Fibroblast of skin of scalp (primary cell): ENCODE data around the gene EXOC6B.
A peak's percentile ranks its signal among the peaks of the same experiment; 100 is the strongest.

ENCODE experiments used
- DNase-seq: peaks from one replicate; pipeline ENCODE4 v3.0.0-alpha.2; 2013

EXOC6B gene

DNA sequence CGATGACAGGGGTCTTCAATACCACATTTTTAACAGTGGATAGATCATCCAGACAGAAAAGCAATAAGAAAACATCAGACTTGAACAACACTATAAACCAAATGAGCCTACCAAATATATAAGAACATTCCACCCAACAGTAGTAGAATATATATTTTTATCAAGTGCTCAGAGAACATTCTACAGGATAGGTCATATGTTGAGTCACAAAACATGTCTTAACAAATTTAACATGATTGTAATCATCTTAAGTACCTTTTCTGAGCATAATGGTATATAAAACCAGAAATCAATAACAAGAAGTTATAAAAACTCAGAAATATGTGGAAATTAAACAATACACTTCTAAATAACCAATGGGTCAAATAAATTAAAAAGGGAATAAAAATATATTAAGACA, 484.2 kb downstream of the EXOC6B start:
- no peak for DNase-seq

DNA sequence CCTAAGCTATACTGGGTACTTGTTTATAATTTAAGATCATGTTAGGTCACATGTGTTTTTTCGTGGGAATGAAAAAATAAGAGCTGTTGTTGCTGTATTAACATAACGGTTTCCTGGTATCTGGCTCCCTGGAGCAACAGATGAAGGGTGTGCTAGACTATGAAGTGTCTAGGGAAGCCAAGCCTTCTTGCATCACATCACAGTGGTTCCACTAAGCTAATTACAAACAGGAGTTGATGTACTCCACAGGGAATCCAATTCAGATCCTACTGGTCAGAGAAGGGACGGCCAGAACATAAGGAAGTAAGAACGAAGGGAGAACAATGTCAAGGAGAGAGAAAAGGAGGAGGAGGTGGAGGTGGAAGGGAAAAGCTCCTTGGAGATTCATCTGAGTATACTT, 485.2 kb downstream of the EXOC6B start:
- DNase-seq, result peak; percentile 8

DNA sequence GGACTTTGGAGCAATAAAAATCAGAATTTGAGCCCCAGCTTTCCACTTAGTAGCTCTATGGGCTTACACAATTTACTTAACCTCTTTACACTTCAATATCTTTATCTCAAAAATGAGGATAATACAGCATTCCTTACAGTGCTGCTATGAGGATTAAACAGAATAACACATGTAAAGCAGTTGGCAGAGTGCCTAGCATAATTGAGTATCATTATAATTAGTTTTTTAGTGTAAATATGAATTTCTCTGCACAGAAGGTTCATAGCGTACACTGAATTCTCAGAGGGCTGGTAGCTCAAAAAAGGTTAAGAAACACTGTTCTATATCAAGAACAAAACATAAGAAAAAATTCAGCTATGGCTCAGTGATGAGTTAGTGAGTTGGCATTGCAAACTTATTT, 487.8 kb downstream of the EXOC6B start:
- DNase-seq, result no peak

DNA sequence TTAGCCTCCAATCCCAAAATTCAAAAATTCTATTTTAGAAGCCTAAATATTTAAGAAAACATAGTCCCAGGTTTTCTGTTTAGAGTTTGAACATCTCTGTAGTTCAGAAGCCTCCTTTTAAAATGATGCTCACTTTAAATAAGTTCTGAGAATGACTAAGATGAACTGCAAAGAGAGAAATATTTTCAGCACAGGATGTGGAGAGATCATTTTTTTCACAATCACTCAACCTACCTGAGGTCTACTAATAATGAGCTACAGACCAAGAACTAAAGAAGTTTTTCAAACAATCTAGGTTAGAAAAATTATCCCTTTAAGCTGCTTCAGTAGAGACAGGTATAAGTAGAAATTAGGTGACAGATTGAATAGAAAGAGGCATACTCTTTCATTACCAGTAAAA, 493.1 kb downstream of the EXOC6B start:
- DNase-seq, result no peak

DNA sequence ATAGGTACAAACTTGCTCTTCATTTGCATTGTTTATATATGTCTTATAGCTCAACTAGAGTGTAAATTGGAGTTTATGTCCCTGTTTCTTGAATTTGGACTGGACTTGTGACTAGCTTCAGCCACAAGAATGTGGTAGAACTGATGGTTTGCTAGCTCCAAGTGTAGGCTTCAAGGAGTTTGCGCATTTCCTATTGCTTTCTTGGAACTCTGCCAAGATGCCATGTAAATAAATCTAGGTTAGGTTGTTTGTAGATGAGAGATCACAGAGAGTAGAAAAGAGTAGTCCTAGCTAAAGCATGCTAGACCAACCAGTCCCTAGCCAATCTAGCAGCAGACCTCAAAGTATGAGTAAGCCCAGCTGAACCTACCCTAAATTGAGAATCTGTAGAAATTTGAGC, 495.2 kb downstream of the EXOC6B start:
- no peak for DNase-seq

DNA sequence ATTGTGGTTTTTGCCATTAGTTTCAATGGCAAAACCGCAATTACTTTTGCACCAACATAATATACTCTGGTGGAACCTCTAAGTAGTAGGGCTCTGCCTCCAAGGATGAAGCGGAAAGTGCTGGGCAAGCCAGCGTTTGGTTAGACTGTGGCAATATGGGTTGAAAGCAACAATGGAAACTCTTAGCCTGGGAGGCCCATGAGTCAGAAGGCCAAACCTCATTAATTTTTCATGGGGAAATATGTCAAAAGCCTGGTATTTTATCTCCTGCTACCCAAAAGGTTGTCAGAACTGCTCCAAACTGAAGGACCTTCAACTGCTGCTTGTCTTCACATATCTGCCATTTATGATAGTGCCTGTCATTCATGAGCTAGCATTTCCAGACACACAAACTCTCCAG, 499.1 kb downstream of the EXOC6B start:
- DNase-seq, result no peak

DNA sequence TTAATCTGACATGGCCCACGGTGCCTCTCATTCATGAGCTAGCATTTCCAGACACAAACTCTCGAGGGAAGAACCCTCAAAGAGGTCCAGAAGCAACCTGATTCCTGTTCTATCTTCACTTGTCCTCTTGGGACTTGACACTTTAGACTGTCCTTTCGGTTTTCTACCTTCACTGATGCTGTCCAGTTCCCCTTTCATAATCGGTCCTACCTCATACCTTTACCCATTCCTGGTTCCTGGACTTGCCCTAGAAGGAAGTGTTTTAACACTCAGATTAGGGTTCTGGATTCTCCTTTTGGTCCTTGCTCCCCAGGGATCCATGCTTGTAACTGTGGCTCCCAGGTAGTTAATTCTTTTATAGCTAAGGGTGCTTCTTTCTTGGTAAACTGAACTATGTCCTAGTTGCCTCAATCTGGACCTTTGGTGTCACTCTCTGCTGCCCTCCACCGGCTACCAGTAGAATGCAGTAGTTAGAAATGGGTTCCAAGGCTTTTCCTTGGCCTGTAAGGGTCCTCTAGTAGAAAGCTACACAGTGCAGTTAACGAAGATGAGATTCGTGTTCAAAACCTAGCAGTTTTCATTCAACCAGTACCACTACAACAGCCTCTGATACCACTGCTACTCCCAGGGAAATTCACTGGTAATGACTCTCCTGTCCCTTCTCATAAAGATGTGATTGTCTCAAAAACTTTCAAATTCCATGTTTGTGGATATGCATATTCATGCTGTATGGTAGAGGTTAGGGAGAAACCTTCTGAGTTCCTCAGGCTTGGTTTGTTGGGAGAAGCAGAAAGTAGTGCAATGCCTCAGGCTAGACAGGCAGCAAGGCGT, 500.0 kb downstream of the EXOC6B start:
- DNase-seq, result peak; percentile 22

DNA sequence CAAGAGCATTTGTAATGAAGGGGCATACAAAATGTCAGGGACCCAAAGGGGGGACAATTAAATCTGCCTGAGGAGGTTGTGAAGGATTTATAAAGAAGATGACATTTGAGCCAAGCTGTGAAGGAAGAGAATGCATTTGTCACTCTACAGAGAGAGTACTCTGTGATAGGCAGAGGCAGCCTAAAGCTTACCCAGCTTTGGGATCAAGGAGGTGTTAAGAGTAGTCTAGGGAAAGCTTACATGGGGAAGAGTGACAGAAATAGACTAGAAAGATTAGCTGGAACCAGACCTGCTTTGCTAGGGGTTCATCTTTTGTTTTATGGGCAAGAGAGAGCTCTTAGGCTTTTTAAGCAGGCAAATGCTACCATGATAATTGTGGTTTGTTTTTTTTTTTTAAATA, 509.1 kb downstream of the EXOC6B start:
- no peak for DNase-seq

DNA sequence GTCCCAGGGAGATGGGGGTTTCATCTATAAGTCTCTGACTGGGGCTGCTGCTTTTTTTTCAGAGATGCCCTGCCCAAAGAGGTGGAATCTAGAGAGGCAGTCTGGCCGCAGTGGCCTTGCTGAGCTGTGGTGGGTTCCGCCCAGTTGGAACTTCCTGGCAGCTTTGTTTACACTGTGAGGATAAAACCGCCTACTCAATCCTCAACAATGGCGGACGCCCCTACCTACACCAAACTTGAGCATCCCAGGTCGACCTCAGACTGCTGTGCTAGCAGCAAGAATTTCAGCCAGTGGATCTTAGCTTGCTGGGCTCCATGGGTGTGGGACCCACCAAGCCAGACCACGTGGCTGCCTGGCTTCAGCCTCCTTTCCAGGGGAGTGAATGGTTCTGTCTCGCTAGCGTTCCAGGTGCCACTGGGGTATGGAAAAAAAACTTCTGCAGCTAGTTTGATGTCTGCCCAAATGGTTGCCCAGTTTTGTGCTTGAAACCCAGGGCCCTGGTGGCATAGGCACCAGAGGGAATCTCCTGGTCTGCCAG, 525.6 kb downstream of the EXOC6B start:
- DNase-seq, result no peak

DNA sequence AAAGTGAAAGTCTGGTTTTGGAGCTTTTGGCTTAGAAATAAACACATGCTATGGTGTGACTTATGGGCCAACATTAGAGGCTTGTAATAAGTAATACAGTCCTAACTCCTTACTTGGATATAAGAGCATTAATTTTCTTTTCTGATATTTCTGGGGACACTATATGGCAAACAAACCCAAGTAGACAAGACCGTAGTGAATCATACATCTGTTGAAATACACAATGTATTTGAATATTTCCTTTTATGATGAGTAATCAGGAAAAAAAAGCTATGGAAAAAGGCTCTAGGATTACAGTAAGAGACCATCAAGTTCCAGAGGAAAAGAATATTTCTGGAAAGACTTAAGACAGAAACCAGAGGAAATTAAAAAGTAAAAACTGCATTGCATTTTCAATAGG, 532.2 kb downstream of the EXOC6B start:
- DNase-seq, result peak; percentile 46

DNA sequence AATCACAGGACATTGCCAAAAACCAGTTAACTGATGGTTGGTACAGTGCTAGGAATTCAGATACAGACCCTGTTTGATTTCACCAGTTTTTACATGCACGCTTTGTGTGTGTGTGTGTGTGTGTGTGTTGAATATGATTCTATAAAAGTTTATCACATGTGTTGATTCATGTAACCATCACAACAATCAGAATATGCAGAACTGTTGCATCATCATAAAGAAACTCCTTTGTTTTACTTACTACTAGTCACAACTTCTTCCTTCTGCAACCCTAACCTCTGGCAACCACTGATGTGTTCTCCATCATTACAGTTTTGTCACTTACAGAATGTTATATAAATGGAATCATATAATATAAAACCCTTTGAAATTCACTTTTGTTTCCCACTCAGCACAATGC, 533.4 kb downstream of the EXOC6B start:
- DNase-seq, result no peak

DNA sequence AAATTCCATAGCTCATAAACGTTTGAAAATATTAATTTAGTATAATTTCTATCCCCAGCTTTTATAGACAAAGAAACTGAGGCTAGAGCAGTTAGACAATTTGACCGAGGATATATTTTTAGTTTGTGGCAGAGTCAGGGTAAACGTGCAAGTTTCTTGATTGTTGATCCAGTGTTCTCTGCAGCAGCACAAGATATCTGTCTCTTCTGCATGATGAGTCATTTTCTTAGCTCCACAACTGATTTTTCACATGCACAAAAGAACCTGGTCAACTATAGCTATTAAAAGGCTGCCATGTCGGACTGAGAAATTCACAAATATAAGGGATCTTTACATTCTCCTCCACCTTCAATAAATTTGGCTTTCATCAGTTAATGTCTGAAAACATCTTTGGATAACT, 534.8 kb downstream of the EXOC6B start:
- no peak for DNase-seq

DNA sequence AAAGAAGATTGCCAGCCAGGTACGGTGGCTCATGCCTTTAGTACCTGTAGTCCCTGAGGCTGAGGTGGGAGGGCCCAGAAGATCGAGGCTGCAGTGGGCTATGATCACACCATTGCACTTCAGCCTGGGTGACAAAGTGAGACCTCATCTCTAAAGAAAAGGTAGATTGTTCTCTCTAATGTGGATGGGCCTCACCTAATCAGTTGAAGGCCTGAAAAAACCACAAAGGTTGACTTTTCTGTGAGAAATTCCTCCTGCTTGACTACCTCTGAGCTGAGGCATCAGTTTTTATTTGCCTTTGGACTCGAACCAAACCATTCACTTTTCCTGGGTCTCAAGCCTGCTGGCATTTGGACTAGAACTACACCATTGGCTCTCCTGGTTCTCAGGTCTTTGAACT, 536.1 kb downstream of the EXOC6B start:
- DNase-seq, result no peak

DNA sequence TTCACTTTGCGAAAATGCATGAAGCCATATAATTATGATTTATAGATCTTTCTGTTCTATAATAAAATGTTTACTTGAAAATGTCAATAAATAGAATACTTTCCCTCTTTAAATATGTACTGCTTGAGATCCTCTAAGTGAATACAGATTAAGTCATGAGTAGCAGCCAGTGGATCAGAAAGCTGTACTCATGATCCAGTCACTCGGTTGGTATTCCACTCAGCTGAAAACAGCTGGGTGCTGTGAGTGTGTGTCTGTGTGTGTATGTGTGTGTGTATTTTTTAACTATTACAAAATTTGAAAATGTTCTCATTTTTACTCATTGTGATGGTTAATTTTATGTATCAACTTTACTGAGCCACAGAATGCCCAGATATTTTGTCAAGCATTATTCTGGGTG, 536.5 kb downstream of the EXOC6B start:
- DNase-seq, result peak; percentile 69

DNA sequence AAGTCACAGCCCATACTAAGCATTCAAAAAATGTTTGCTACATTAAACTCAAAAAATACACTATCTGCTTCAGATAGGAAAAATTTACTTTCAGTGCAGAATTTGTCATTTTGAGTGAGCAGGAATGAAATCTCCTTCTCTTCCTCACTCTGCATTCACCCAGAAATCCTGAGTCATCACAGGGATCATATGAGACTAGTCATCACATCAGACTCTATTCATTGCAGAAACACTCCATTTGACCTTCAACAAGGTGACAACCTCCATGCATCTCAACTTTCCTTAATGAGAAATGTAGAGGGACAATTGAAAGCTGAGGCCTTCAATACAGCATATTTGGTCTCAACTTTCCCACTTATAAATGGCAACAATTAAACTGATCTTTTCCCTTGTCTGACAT, 547.8 kb downstream of the EXOC6B start:
- DNase-seq, result peak; percentile 65

DNA sequence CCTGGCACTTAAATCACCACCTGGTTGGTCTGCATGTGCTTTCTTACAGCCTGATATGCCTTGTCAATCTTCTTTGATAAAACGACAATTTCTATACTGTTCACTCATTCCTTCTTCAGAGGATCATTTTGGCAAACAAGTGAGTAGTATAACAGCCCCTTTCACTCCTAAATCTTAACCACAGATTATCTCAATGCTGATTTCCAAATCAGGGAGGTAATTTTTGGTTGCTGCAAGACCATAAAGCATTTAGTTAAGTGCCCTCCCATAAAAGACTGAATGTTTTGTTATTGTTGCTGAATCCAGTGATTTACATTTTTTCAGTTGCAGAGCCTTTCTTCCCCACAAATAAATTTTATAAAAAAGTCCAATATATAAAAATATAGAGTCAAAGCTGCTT, 549.0 kb downstream of the EXOC6B start:
- no peak for DNase-seq

DNA sequence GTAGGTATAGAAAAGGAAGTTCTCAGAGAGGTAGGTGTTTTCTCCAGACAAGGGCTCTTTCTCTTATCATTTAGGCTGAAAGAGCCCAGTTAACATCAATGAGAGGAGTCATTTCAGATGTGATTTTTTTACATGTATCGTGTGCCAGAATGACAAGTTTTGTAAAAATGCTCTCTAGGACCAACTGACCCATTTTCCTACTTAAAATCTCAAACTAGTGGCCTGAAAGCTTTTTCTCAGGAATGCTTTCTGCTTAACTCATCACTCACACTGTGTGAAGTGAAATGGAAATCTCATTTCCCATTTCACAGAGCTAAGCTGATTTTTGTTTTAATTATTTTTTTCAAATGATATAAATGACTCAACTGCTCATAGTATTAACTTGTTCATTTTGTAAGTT, 549.5 kb downstream of the EXOC6B start:
- DNase-seq, result peak; percentile 46

DNA sequence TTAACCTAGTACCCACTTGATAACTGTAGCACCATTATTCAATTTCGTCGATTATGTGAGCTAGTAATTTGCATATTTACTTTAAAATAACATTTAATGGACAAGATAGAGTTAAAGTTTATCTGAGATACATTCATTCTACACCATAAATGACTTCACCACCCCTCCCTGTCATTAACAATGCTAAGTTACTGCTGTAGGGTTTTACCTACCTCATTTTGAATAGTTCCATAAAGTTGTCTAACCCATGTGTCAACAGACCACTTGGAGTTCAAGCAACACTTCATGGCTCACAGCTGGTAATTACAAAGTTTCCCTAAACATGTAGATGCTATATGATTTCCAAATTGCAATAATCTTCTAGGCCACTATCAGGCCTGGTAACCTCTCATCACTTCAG, 550.7 kb downstream of the EXOC6B start:
- DNase-seq, result no peak

DNA sequence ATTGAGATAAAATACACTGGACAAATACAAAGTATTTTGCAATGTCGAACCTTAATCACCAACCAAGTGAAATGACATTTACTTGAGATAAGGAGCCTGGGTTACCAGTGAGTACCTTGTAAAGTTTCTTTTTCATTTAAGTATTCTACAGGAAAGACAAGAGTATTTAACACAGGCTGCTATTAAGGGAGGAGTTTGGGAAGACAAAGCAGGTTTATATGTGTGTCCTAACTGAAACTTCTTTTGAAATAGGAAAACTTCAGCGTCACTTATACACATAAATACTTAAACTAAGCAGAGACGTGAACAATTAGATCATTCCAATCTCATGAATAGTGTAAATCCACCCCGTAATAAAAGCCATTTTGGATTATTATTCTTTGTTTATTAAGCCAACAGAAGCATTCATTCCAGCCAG, 551.4 kb downstream of the EXOC6B start:
- DNase-seq, result no peak

DNA sequence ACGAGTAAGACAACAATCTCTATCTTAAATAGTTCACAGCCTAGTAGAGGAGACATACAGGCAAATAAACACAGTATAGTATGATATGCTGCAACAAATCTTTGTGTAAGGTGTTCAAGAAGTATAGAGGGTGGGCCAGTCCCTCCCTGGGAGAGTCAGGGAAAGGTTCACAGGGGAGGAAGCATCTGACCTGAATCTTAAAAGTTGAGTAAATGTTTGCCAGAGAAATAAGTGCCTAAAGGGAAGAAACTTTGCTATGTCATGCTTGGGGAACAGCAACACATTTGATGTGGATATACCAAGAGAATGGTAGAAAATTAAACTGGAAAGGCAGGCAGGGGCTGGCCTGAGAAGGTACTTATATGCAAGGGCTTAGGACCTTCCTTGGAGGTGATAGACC, 552.4 kb downstream of the EXOC6B start:
- DNase-seq, result no peak

DNA sequence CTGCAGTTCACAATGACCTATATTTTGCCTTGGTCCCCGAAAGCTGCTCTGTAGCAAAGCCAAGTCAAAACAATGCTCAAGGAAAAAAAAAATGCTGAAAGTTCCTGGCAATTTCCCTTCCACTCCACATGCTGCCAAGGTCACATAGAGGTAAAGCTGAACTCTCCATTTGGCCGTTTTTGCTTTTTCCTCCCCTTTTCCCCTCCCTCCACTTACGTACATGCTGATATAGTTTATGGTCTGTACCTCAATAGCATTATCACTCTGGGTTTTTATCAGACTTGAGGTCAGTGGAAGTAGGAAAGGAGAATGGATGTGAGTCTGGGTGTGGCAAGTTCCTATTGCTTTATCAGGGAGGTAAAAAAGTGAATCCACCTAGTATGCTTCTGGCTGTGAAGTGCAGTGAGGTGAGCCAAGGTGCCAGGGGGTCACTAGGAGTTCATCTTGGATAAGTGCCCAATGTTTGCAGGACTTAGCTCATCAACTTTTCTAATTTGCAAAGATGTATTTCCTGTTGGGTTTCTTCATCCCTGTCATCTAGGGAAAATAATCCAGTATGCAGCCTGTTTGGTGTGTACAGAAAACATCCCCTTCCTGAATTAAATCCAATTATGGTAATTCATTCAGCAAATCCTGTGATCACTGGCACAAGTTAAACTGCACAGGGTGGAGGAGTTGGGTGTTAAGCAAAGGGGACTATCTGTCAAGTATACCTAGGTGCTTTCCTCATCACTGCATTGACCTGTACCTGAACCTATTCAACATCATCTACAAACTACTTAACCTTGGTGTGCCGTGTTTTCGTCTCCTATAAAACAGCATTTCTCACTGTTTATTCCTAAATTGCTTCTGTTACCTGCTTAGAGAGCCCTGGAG, 553.8 kb downstream of the EXOC6B start:
- DNase-seq, result no peak

DNA sequence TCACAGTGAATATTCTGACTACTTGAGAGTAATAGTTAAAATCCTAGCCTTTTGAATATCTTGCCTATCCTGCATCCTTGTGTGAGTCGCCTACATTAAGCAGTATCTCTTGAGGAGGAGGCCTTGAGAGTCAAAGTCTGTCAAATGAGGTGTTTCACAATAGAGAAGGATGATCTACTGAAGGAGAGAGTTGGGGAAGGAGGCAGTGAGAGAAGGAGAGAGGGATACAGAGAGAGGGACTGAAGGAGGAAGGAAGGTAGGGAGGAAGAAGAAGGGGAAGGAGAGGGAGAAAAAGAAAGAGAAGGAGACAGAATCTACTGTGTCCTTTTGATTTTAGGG, 554.6 kb downstream of the EXOC6B start:
- DNase-seq, result no peak

DNA sequence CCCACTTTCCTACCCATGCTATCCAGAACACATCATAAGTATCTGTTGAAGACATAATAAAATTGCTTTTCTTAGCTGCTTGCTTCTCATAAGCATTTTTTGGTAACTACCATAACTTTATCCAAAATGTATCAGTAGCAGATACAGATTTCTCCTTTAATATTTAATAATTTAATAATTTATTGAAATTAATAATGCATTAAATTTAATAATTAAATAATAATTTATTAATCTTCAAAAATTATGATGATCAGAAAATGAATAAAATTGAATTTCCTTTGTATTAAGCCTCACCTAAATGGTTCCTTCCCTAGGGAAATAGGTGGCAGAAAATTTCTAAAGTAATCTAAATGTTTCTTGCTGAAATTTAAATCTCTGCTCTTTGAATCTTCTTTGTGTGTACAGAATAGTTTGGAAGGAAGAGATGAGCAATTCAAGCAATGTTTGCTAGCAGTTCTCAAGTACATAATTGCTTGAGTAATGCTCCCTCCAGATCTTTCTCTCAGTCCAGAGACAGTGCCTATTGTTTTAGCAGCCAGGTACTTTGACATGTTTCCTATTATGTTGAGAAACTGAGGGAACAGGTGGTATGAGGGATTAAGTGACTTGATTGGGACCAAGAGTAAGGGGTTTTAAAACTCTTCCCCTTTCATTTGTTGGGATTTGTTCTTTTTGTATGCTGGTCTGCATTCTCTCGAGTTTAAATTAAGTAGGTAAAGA, 555.1 kb downstream of the EXOC6B start:
- no peak for DNase-seq
